HG03457 (cell line): ENCODE results near the gene BMI1.

Experiments
- ATAC-seq: cut with Tn5 transposase; IDR thresholded peaks from one replicate; pipeline ENCODE4 v1.9.1; 2021; ENCODE audit warnings: moderate number of reproducible peaks; ENCODE audit not compliant: unreplicated experiment

Gene BMI1

GRCh38 chr10:22319547-22319979 is 1.3 kb upstream of the BMI1 start:
- no peak for ATAC-seq

- no peak for ATAC-seq
Observed at GRCh38 chr10:22319980-22320558, 830 bp upstream of the BMI1 start.

- no peak for ATAC-seq
Observed at GRCh38 chr10:22321156-22321923, 441 bp downstream of the BMI1 start.

GRCh38 chr10:22321924-22322640 is 1.2 kb downstream of the BMI1 start:
- ATAC-seq: no peak

- no peak for ATAC-seq
Observed at GRCh38 chr10:22322641-22323160, 1.8 kb downstream of the BMI1 start.

- no peak for ATAC-seq
Observed at GRCh38 chr10:22323538-22324305, 2.8 kb downstream of the BMI1 start.

GRCh38 chr10:22324413-22324812 is 3.5 kb downstream of the BMI1 start:
- no peak for ATAC-seq

DNA sequence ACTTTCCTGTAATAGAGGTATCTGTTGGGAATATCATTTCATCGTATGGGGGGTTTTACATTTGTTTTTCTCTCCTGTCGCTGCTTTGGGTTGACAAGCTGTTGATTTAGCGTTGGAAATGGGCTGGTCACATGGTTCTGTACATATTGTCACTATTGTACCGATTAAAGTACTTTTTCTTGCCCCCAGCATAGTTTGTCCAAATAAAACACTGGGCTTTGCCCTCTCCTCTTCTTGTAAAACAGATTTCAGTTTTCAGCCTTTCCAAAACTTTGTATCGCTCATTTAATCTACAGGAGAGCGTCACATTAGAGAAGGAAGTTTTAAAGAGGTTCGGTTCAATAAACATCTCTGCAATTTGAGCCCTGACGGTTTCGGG is 4.0 kb downstream of the BMI1 start:
- no peak for ATAC-seq

DNA sequence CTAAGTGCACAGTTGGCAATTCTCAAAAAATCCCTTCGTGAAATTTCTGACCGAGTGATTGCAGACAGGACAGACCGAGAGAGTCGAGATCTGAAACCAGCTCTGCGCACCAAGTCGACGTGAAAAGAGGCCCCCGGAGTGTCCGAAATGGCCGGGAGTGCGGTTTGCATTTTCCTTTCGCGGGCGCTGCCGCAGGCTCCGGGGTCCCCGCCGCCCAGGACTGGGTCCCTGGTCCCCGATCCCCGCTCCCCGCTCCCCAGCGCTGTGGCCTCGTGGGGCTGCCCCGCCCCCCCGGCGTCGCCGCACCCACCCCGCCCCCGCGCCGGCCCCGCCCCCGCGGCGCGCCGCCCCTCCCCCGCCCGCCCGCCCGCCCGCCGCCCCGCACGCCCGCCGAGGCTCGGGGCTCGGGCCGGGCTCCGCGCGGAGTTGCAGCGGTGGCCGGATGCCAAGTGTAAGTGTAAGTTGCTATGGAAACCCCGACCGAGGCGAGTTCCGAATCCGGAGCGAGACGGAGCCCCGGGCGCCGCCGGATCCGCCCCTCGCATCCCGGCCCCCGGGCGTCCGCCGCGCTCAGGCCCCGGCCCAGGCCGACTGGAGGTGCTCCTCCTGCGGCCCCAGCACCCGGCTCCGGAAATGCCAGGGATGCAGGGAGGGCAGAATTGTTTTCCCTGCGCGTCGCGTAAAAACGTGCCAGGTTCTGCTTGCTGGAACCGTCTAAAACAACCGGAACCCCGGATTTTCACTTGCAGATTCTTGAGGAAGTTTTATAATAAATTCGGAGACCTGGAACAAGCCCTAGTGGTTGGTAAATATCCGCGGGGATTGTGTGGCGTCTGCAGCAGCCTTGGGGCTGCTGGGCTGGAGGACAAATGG is 4.6 kb downstream of the BMI1 start:
- peak; percentile 37 for ATAC-seq

DNA sequence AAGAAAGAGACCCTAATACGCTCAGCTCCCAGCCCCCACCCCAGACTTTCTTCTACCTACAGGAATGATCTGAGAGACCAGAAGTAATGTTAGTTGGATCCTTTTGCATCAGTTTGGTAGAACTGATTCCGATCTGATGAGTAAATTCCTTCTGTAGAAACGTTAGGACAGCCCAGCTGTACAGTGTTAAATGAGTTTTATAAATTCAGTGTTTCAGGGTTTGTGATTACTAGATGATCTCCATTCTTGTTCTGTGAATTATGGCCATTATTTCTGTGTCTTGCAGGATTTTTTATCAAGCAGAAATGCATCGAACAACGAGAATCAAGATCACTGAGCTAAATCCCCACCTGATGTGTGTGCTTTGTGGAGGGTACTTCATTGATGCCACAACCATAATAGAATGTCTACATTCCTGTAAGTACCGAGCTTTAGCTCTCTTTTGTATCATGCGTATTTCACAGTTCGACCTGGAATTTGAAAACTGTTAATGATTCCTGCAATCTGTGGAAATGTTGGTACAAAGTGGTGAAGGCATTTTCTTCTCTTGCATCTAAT is 5.3 kb downstream of the BMI1 start:
- no peak for ATAC-seq

- no peak for ATAC-seq
Observed at GRCh38 chr10:22329150-22329549, 8.3 kb downstream of the BMI1 start.

GRCh38 chr10:22332116-22332692 is 11.3 kb downstream of the BMI1 start:
- no peak for ATAC-seq

DNA sequence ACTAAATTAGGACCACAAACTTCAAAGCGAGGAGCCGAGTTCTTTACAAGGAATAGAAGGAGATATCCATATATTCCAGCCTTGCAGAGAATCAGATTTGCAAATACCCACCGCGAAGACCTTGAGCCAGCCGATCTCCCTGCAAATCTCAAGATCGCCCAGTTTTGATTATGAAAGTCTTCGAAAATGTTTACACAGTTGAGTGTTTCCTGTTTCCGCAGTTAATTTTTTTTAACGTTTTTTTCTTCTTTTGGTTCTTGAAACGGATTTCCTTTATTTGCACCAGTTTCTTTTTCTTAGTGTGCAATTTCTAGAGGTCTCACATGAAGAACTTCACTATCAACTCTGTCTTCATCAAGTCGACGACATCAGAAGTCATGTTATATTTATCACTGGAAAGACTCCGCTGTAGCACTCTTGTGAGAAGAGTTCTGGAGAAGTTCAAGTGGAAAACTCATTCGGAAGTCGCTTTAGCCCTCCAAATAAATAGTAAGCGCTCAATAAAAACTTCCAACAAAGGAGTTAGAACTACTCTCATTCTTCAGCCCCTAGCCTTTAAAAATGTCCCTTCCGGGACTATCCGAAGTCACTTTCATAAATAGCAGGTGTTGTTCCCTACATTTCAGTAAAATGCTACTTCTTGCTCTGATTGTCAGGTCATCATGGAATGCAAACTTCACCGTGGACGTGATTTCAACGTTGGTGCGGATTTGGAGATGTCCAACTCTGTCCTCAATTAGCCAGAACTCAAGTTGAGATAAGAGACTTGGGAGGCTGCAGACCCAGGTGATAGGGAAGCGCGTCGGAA is 12.5 kb downstream of the BMI1 start:
- ATAC-seq: no peak

- no peak for ATAC-seq
Observed at GRCh38 chr10:22333975-22334282, 13.0 kb downstream of the BMI1 start.

GRCh38 chr10:22334414-22335172 is 13.7 kb downstream of the BMI1 start:
- ATAC-seq: no peak

- ATAC-seq: peak; percentile 43
Observed at GRCh38 chr10:22335173-22335933, 14.5 kb downstream of the BMI1 start.

GRCh38 chr10:22338185-22338900 is 17.4 kb downstream of the BMI1 start:
- no peak for ATAC-seq
